A549 (cell line): ENCODE measurements around the gene LCN2. TPM values are rescaled to one million over a fixed set of nuclear protein-coding genes. Genes with fewer than 3 reads are reported as not detected.

ENCODE experiments used
- ATAC-seq, 2 experiments: fragments of 200-7000 bp in 1 of 2; fragments of >200 bp in 1 of 2; cut with Nextera tagmentation in 1 of 2; cut with Tn5 transposase in 1 of 2; 3 replicates each; pipeline versions ENCODE4 v1.8.0 to v1.9.1; 2018 to 2020; ENCODE audit warnings: mild to moderate bottlenecking in 1 of 2, moderate library complexity in 1 of 2
- CTCF ChIA-PET: fragments of 300-600 bp; sonication (Branson Sonifier 250); formaldehyde crosslinking; extraction: SDS; loops from one replicate; lab custom pipeline; 2021; ENCODE audit warnings: antibody characterized with exemption, inconsistent platforms; lab: Yijun Ruan, JAX
- POLR2A ChIA-PET: fragments of 350-600 bp; formaldehyde crosslinking; extraction: SDS; loops from one replicate; lab custom pipeline; 2021; ENCODE audit warnings: antibody characterized with exemption, inconsistent platforms; lab: Yijun Ruan, JAX
- DNase-seq, 2 experiments: peaks; one replicate each; pipeline versions ENCODE4 v3.0.0 to v3.0.0-alpha.2; 2011 to 2016; ENCODE audit warnings: low read depth in 1 of 2, low spot score in 1 of 2
- FAIRE-seq: peaks from 2 replicates; lab custom pipeline; 2011; peaks lifted over from hg19 to GRCh38; lab: Jason Lieb, UNC
- H3K27ac ChIP-seq, 2 experiments: fragments of >200 bp; sonication (Bioruptor Twin); formaldehyde crosslinking; 3 replicates each; pipeline ENCODE4 v1.5.1; 2016 to 2017
- H3K4me1 ChIP-seq: fragments of >200 bp; sonication (Bioruptor Twin); formaldehyde crosslinking; 3 replicates; pipeline ENCODE4 v1.6.1; 2016
- H3K4me2 ChIP-seq: fragments of >200 bp; sonication (Bioruptor Twin); formaldehyde crosslinking; 3 replicates; pipeline ENCODE4 v1.6.1; 2016
- H3K4me3 ChIP-seq: fragments of >200 bp; sonication (Bioruptor Twin); formaldehyde crosslinking; 3 replicates; pipeline ENCODE4 v1.5.1; 2016
- H3K9me3 ChIP-seq: fragments of >200 bp; sonication (Bioruptor Twin); formaldehyde crosslinking; 3 replicates; pipeline ENCODE4 v1.6.1; 2016
- BHLHE40 ChIP-seq: IDR thresholded peaks from 2 replicates; pipeline ENCODE4 v1.6.1; 2012; ENCODE audit warnings: low read depth, low read length, inconsistent platforms
- CBX2 ChIP-seq: fragments of 200-600 bp; sonication (generic); IDR thresholded peaks from 2 replicates; pipeline ENCODE4 v1.6.1; 2016; ENCODE audit warnings: low read depth, mild to moderate bottlenecking, borderline replicate concordance
- FOXS1 ChIP-seq: fragments of 250-450 bp; sonication (Bioruptor Pico); IDR thresholded peaks from 2 replicates; pipeline ENCODE4 v1.5.0; 2020; ENCODE audit warnings: mild to moderate bottlenecking, moderate library complexity
- HOXB5 ChIP-seq: fragments of 250-450 bp; sonication (Bioruptor Pico); IDR thresholded peaks from 2 replicates; pipeline ENCODE4 v1.5.0; 2020; ENCODE audit warnings: mild to moderate bottlenecking, moderate library complexity
- JUN ChIP-seq, 2 experiments: fragments of >200 bp; sonication (Bioruptor Twin); formaldehyde crosslinking; IDR thresholded peaks; 2 replicates in 1 of 2; 3 replicates in 1 of 2; pipeline ENCODE4 v1.6.1; 2016 to 2017
- JUNB ChIP-seq: fragments of >200 bp; sonication (Bioruptor Twin); formaldehyde crosslinking; IDR thresholded peaks from 2 replicates; pipeline ENCODE4 v1.6.1; 2016
- MAFK ChIP-seq: fragments of 450-650 bp; IDR thresholded peaks from 2 replicates; pipeline ENCODE4 v1.6.1; 2014; ENCODE audit not compliant: partially characterized antibody
- MAZ ChIP-seq: fragments of 150-350 bp; IDR thresholded peaks from 2 replicates; pipeline ENCODE4 v1.6.1; 2014; ENCODE audit warnings: antibody characterized with exemption, low read depth, low read length, borderline replicate concordance
- NPAS2 ChIP-seq: fragments of 250-450 bp; sonication (Bioruptor Pico); IDR thresholded peaks from 2 replicates; pipeline ENCODE4 v1.8.0; 2022; ENCODE audit warnings: mild to moderate bottlenecking, moderate library complexity, borderline replicate concordance
- PHF8 ChIP-seq: fragments of 200-600 bp; sonication (generic); IDR thresholded peaks from 2 replicates; pipeline ENCODE4 v1.6.1; 2016; ENCODE audit warnings: low read depth, mild to moderate bottlenecking, antibody characterized with exemption, moderate library complexity, borderline replicate concordance
- POLR2A ChIP-seq: IDR thresholded peaks from 2 replicates; pipeline ENCODE4 v1.6.1; 2012; ENCODE audit warnings: mild to moderate bottlenecking, low read length
- RAD21 ChIP-seq, 2 experiments: fragments of >200 bp in 1 of 2; sonication (Bioruptor Twin) in 1 of 2; formaldehyde crosslinking in 1 of 2; IDR thresholded peaks in 1 of 2; conservative IDR thresholded peaks in 1 of 2; 2 replicates in 1 of 2; 3 replicates in 1 of 2; pipeline ENCODE4 v1.6.1; 2012 to 2018; ENCODE audit warnings: inconsistent platforms in 1 of 2
- RFX5 ChIP-seq: fragments of 450-650 bp; IDR thresholded peaks from 2 replicates; pipeline ENCODE4 v1.7.1; 2014; ENCODE audit warnings: antibody characterized with exemption, mild to moderate bottlenecking, moderate library complexity
- SREBF2 ChIP-seq: fragments of 450-650 bp; IDR thresholded peaks from 2 replicates; pipeline ENCODE4 v1.6.1; 2014; ENCODE audit warnings: mild to moderate bottlenecking, moderate library complexity
- ZFP36 ChIP-seq: fragments of 450-650 bp; IDR thresholded peaks from 2 replicates; pipeline ENCODE4 v1.6.1; 2014; ENCODE audit warnings: borderline replicate concordance; ENCODE audit not compliant: partially characterized antibody
- WGBS: methylation state at CpG from one replicate; pipeline ENCODE4 v1.1.6; 2017; ENCODE audit errors: missing lambda C conversion rate; 5-methylcytosine and 5-hydroxymethylcytosine counted together
- polyA plus RNA-seq, 4 experiments: library from polyadenylated mRNA; depleted of rRNA in 3 of 4; stranded (reverse); fragments of >200 nt; fragmentation: RNase III in 1 of 4; extraction: RNeasy Plus Mini Kit Qiagen cat#74134 plus additional on column Dnase treatment in 1 of 4; gene quantifications; 2 replicates in 3 of 4; 3 replicates in 1 of 4; pipeline ENCODE4 v1.2.3, GENCODE V29; 2011 to 2017
- TF ChIP-seq, protein P1 (sequence below): fragments of >200 bp; sonication (Bioruptor Twin); formaldehyde crosslinking; IDR thresholded peaks from 3 replicates; pipeline ENCODE4 v1.5.1; 2016
- TF ChIP-seq, protein P2 (sequence below): fragments of 250-450 bp; sonication (Bioruptor Pico); IDR thresholded peaks from 2 replicates; pipeline ENCODE4 v1.5.0; 2020; ENCODE audit warnings: low read depth, mild to moderate bottlenecking, moderate library complexity
- TF ChIP-seq, protein P3 (sequence below): fragments of 250-450 bp; sonication (Bioruptor Pico); IDR thresholded peaks from 2 replicates; pipeline ENCODE4 v1.5.0; 2021; ENCODE audit warnings: mild to moderate bottlenecking, moderate library complexity, borderline replicate concordance
- TF ChIP-seq, protein P4 (sequence below): fragments of 200-600 bp; sonication (generic); IDR thresholded peaks from 2 replicates; pipeline ENCODE4 v1.6.1; 2016; ENCODE audit warnings: antibody characterized with exemption, mild to moderate bottlenecking, moderate library complexity
- TF ChIP-seq, protein P5 (sequence below): fragments of >200 bp; sonication (Bioruptor Twin); formaldehyde crosslinking; IDR thresholded peaks from 2 replicates; pipeline ENCODE4 v1.6.1; 2016

LCN2 gene
- polyA plus RNA-seq, 2 of the 4 experiments (the other 2 are of a cell fraction): 2.3 to 11.9 TPM

DNA sequence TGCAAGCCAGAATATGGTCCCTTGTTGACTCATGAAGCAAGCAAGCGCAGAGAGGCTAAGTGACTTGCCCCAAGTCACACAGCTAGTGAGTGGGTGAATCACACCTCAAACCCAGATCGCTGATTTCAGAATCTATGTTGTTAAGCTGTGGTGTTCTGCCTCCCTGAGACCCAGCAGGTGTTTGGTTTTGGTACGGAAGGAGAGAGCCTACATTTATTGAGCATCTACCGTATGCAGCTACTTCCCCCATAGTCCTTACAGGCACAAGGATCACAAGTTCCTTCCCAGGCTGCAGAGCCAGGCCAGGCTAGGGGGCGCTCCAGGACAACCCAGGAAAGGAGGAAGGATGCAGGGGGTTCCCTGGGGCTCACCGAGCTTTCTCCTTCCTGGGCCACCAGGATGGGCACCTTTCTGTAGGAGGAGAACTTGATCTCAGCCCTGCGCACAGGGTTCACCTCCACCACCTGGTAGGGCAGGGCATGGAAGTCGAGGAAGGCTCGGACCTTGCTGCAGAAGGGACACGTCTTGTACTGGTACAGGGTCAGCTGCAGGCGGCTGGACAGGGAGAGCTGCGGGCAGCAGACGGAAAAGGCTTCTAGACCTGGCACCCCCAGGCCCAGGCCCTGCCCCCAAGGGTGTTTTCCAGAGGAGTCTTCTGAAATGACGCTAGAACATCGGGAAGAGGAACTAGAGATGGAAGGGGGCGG lies 24.2 kb upstream of the LCN2 start:
- Histone ChIP-seq H3K4me2 (peak overlapping the region; percentile 97), H3K4me3 (no peak overlapping the region), H3K9me3 (no peaks in the 10 kb centered on the region), H3K27ac (peak overlapping the region in 1 of 2 experiments; percentile 99; a peak in 1 of 6 replicates), H3K4me1 (peaks cover 26% of the 10 kb centered on the region)
- TF ChIP-seq RAD21 (conservative IDR thresholded peaks at IDR 0.05 in 1 of 2, IDR thresholded peaks at IDR 0.05 in 1 of 2) (peak; percentile 49 to 54), SREBF2 (no peak), ZFP36 (peak; percentile 74)
- TF ChIP-seq, protein P1, sequence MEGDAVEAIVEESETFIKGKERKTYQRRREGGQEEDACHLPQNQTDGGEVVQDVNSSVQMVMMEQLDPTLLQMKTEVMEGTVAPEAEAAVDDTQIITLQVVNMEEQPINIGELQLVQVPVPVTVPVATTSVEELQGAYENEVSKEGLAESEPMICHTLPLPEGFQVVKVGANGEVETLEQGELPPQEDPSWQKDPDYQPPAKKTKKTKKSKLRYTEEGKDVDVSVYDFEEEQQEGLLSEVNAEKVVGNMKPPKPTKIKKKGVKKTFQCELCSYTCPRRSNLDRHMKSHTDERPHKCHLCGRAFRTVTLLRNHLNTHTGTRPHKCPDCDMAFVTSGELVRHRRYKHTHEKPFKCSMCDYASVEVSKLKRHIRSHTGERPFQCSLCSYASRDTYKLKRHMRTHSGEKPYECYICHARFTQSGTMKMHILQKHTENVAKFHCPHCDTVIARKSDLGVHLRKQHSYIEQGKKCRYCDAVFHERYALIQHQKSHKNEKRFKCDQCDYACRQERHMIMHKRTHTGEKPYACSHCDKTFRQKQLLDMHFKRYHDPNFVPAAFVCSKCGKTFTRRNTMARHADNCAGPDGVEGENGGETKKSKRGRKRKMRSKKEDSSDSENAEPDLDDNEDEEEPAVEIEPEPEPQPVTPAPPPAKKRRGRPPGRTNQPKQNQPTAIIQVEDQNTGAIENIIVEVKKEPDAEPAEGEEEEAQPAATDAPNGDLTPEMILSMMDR: peak; percentile 69
- TF ChIP-seq, protein P2, sequence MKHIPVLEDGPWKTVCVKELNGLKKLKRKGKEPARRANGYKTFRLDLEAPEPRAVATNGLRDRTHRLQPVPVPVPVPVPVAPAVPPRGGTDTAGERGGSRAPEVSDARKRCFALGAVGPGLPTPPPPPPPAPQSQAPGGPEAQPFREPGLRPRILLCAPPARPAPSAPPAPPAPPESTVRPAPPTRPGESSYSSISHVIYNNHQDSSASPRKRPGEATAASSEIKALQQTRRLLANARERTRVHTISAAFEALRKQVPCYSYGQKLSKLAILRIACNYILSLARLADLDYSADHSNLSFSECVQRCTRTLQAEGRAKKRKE: no peak
- WGBS: 74% methylated on average over 15 of the region's 16 CpGs
- POLR2A ChIA-PET: interaction anchor here (2.2 kb wide), 1 partner anchor 35 kb away, joined by 7 read pairs; the partner anchor contains the start of gene BBLN
- DNase-seq (peak; percentile 33 to 80), FAIRE-seq (no peak), ATAC-seq (peak in 1 of 2 experiments; percentile 41; a peak in 3 of 6 replicates)
- CTCF ChIA-PET: interaction anchor here (0.6 to 10.9 kb wide), 31 partner anchors 9 to 746 kb away, joined by 3 to 181 read pairs (median 4); partner anchors contain the start of gene CIZ1

DNA sequence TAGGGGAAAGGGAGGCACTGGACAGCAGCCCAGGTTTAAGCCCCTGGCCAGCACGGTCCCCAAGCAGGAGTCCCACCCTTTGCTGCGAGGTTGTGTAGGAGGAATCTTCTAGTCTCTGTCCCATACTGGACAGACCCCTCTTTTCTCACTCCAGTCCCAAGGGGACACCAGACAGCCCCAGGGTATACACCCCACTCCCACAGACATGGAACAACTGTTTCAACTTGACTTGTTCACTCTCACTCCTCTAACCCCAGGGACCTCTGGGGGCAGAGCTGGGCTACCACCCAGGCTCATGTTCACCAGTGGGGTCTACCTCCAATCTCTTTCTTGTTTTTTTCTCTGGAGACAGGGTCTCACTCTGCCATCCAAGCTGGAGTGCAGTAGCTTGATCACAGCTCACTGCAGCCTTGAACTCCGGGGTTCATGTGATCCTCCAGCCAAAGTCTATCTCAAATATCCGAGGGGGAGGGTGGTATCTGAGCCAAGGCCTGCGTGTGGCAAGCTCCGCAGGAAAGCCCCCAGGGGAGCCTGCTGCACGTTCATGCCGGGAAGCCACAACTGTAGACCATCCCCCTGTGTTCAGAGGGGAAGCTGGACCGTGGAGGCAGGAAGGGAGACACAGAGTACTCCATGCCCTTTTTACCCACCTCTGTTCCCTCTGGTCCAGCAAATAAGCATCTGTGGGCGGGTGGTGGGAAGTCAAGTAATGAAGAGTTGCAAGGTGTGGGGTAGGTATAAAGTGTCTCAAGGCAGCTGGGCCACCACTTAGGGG lies 23.5 kb upstream of the LCN2 start:
- no peak for FAIRE-seq
- POLR2A ChIA-PET: interaction anchor here (2.2 kb wide), 1 partner anchor 34 kb away, joined by 7 read pairs; the partner anchor contains the start of gene BBLN
- TF ChIP-seq CBX2 (no peak), FOXS1 (CRISPR knock-in tag) (no peak), JUNB (no peak), NPAS2 (CRISPR knock-in tag) (no peak), PHF8 (no peak), MAZ (no peak), MAFK (no peak), JUN (IDR thresholded peaks at IDR 0.05) (no peak), BHLHE40 (no peak), HOXB5 (no peak), RFX5 (no peak), POLR2A (no peak)
- TF ChIP-seq, protein P3, sequence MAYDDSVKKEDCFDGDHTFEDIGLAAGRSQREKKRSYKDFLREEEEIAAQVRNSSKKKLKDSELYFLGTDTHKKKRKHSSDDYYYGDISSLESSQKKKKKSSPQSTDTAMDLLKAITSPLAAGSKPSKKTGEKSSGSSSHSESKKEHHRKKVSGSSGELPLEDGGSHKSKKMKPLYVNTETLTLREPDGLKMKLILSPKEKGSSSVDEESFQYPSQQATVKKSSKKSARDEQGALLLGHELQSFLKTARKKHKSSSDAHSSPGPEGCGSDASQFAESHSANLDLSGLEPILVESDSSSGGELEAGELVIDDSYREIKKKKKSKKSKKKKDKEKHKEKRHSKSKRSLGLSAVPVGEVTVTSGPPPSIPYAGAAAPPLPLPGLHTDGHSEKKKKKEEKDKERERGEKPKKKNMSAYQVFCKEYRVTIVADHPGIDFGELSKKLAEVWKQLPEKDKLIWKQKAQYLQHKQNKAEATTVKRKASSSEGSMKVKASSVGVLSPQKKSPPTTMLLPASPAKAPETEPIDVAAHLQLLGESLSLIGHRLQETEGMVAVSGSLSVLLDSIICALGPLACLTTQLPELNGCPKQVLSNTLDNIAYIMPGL (CRISPR knock-in tag): no peak
- TF ChIP-seq, protein P4, sequence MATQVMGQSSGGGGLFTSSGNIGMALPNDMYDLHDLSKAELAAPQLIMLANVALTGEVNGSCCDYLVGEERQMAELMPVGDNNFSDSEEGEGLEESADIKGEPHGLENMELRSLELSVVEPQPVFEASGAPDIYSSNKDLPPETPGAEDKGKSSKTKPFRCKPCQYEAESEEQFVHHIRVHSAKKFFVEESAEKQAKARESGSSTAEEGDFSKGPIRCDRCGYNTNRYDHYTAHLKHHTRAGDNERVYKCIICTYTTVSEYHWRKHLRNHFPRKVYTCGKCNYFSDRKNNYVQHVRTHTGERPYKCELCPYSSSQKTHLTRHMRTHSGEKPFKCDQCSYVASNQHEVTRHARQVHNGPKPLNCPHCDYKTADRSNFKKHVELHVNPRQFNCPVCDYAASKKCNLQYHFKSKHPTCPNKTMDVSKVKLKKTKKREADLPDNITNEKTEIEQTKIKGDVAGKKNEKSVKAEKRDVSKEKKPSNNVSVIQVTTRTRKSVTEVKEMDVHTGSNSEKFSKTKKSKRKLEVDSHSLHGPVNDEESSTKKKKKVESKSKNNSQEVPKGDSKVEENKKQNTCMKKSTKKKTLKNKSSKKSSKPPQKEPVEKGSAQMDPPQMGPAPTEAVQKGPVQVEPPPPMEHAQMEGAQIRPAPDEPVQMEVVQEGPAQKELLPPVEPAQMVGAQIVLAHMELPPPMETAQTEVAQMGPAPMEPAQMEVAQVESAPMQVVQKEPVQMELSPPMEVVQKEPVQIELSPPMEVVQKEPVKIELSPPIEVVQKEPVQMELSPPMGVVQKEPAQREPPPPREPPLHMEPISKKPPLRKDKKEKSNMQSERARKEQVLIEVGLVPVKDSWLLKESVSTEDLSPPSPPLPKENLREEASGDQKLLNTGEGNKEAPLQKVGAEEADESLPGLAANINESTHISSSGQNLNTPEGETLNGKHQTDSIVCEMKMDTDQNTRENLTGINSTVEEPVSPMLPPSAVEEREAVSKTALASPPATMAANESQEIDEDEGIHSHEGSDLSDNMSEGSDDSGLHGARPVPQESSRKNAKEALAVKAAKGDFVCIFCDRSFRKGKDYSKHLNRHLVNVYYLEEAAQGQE: no peak
- TF ChIP-seq, protein P5, sequence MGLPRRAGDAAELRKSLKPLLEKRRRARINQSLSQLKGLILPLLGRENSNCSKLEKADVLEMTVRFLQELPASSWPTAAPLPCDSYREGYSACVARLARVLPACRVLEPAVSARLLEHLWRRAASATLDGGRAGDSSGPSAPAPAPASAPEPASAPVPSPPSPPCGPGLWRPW: no peak
- no peak for DNase-seq
- no peaks in the 10 kb centered on the region for H3K9me3 ChIP-seq
- ATAC-seq: no peak
- H3K4me3 ChIP-seq: peak overlapping the region; percentile 87
- H3K4me1 ChIP-seq: peaks cover 26% of the 10 kb centered on the region
- CTCF ChIA-PET: interaction anchor here (0.6 to 10.9 kb wide), 21 partner anchors 11 to 183 kb away, joined by 3 to 181 read pairs (median 7); partner anchors contain the start of gene CIZ1
- H3K27ac ChIP-seq: peak overlapping the region in 1 of 2 experiments; percentile 99; a peak in 3 of 6 replicates
- 59% methylated on average over 8 of the region's 10 CpGs for WGBS
- H3K4me2 ChIP-seq: peak overlapping the region; percentile 97
